Stromal cell of bone marrow (primary cell): ENCODE results near the gene ENOX1.
"Not testable (repeated sequence)": the region's sequence is repeated elsewhere in the genome, so short reads cannot be mapped to it uniquely, and the experiment has no call there.

ENCODE experiments used
- DNase-seq: peaks from one replicate; pipeline ENCODE4 v3.0.0-alpha.2; 2012; ENCODE audit warnings: low read depth

The ENOX1 gene

DNA sequence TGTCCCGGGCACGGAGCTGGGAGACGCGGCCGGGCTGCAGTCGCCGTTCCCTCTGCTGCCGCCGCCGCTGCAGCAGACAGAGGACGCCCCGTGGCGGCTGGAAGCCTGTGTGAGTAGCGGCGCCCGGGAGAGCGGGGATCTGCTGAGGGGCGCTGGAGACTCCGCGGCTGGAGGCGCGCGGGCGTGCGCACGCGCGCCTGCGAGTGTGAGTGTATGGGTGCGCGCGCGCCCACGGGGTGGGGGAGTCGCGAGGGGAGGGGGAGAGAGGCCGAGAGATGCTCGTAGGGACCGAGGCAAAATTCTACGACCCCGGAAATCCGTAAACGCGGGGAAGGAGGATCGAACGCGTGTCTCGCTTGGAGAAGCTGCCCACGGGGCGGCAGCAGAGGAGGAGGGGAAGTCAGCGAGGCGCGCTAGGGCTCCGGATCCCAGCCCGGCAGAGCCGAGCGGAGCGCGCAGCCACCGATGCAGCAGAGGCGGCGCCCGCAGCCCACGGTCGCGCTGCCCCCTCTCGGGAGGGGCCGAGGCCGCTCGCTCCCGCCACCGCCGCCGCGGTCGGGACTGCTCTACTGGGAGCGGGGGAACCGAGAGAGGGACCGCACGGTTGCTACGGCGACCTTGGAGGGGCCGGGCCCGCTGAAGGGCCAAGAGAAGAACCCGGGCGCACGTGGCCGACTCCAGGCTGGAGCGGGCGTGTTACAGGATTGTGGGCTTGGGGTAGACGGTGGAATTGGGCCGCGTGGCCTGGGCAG is at the start of gene ENOX1:
TSS of gene ENOX1 (minus strand) at position 207 of the 752 bp plus-strand sequence.
- DNase-seq, result peak; percentile 48

- DNase-seq, result no peak
These were observed 48.9 kb upstream of the ENOX1 start for GRCh38 chr13:43835701-43836100.

DNA sequence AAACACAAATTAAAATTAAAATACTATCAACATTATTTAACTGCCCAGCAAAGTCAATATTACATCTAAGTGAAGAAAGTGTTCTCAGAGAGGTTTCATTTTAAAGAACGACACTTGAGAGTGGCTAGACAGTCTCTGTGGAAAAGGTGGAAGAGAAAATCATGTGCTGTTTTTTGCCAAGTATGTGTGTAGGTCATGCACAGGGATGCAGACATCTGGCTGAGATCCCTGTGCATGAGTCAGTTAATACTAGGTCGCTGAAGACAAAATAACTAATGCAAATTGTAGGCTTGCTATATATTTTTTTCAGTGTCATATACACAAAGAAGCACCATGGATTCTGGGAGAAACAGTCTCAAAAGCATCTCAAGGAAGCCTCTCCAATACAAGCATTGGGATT is 44.3 kb upstream of the ENOX1 start:
- no peak for DNase-seq

DNA sequence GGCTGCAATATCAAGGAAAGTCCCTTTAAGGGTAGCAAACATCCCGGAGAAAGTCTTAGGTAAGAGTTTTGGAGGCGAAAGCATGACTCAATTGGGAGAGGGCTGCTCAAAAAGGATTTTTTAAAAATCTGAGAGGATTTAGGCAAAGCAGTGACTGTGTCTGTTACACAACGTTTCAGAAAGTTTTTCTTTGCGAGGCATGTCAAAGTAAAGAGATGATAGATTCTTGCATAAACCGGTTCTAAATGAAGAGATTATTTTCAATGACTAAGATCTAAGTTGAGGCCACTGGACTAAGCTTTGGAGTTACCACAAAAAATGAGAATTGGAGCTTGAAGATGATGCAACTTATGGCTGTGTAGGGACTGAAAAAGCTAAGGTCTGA is 43.7 kb upstream of the ENOX1 start:
- DNase-seq, result peak; percentile 93

DNA sequence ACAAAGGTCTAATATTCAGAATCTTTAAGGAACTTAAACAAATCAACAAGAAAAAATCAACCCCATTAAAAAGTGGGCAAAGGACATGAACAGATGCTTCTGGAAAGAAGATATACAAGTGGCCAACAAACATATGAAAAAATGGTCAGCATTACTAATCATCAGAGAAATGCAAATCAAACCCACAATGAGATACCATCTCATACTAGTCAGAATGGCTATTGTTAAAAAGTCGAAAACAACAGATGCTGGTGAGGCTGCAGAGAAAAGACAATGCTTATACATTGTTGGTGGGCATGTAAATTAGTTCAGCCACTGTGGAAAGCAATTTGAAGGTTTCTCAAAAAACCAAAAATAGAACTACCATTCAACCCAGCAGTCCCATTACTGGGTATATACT is 37.9 kb upstream of the ENOX1 start:
- not testable (repeated sequence) for DNase-seq

DNA sequence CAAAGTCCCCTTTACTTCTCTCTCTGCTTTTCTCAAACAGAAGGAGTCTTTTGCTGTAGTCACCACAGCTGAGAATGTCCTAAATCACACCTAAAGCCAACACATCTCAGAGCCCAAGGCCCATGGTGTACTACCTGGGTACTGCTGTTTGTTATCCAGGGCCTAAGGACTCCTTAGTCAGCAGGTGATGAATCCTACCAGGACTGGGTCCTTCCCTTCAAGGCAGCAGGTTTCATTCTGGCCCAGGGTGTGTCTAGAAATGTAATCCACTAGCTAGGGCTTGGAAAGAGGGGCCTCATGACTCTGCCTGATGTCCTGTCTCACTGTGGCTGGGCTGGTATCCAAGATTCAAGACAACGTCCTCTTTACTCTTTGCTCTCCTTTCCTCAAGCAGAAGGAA is 36.2 kb upstream of the ENOX1 start:
- no peak for DNase-seq

DNA sequence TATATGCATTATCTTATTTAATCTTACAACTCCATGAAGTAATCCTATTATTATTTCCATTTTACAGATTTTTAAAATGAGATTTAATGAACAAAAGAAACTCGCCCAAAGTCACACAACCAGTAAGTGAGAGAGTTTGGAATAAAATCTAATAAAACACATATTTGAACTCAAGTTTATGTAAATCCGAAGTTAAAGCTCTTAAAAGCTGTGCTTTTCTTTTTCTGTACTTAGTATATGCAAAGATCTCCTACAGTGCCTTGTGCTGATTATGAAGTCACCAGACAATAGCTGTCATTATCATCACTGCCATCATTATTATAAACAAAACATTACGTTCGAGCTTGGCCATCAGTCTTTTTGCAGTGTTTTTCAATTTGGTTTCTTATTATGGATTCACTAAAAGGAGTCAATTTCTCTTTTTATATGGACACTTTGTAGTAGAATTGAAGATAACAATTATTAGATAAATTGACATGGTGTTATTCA is 29.7 kb upstream of the ENOX1 start:
- no peak for DNase-seq

DNA sequence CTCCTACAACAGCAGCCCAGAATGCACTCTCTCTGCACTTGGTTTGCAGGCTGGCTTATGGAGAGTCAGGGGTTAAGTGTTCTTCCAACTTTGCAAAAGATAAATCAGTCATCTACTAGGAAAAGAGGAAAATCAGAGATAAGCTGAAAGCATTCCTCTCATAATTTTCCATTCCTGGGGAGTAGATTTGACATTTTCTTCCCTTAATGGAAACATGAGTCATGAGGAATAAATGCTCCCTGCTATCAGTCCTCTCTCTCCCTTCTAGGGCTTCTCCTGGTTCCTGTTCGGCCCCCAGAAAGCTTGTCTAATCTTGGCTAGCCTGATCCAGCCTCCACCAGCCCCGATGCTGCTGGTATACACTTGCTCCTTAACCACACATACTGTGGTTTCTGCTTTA is 28.4 kb upstream of the ENOX1 start:
- peak; percentile 16 for DNase-seq

GRCh38 chr13:43808676-43809075 is 21.9 kb upstream of the ENOX1 start:
- DNase-seq, result no peak

DNA sequence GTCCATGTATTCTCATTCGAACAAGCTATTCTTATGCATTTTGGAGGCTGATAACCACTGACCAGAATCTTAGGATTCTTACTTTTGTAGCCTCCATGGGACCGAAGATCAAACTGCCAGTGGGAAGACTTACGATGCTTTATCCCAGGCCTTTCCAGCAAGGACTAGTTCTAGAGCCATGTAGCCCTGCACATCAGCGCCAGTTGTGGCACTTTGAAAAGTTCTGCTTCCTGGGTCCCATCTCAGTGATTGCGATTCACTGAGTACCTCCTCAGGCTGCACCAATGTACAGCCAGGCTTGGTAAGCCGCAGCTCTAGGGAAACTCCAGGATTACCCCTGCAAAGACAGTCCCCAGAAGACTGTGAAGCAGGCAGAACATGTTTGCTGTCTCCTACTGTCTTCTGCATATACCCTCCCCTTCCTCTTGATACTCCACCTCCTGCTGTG is 18.9 kb upstream of the ENOX1 start:
- DNase-seq, result no peak

DNA sequence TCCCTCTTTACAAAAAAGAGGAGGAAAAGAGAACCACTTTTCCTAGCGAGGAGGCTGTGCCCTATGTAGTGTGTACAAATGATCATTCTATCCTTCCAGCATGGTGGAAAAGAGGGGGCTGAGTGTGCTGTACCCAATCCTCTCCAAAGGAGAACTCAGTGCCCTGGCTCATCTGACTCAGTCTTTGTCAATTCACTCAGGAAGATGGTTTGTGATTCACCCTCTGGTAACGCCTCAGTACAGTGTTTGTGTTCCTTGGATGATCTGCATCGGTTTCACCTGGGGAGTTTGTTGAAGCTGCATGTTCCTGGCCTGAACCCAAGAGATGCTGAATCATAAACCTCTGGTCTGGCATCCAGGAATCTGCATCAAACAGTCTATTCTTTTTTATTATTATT is 18.3 kb upstream of the ENOX1 start:
- DNase-seq, result peak; percentile 85

DNA sequence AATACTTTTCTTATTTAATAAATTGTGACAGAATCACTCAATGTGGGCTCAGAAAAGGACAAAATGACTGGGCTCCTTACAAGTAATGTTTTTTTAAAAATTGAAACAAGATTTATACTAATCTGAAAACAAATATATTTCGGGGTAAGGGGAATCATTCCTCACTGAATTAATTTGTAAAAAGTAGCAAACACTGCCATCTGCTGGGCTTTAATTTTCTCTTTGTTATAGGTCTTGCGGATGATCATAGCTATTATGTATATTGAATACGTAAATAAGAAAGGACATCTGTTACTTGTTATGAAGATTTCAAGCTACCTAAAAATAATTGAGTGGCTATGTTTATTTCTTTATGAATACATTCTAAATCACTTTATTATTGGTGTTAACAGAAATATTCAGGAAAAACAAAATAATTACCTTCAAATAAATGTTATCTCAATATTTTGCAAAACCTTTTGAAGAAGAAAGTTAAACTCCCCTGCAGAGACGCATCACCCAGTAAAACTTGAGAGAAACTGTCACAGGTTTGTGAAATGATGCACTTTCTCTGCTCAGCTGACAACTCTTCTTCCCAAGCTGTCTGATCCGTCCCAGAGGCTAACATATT is 17.8 kb upstream of the ENOX1 start:
- peak; percentile 54 for DNase-seq

GRCh38 chr13:43802511-43802910 is 15.7 kb upstream of the ENOX1 start:
- DNase-seq, result no peak

DNA sequence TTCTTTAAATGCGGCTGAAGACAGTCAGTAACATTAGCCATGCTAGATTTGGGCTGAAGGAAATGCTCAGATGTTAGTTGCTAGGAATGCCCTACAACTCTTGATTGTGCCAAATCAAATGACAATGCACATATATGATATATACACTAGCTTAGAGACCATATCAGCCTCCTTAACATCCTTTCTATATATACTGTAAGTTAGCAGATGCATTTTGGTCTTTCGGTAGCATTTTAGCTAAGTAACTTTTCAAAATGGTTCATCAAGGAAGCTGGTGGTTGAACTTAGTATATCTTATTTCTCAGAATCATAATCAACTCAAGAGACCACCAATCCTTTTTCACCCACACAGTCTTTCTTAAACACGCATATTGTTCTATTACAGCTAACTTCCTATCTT is 14.1 kb upstream of the ENOX1 start:
- no peak for DNase-seq

DNA sequence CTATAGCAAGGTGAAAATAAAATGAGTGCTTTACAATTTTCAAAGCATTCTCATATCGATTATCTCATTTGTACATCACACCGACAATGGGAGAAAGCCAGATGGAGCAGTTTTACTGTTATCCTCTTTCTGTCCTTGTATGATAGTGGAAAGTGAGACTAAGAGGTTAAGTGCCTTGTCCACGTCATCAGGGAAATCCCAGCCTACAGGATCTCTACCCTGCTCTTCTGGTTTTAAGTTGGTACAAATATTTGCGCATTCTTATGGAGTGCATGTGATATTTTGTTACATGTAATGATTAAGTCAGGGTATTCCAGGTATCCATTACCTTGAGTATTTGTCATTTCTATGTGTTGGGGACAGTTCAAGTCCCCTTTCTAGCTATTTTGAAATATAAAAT is 12.4 kb upstream of the ENOX1 start:
- DNase-seq, result no peak

DNA sequence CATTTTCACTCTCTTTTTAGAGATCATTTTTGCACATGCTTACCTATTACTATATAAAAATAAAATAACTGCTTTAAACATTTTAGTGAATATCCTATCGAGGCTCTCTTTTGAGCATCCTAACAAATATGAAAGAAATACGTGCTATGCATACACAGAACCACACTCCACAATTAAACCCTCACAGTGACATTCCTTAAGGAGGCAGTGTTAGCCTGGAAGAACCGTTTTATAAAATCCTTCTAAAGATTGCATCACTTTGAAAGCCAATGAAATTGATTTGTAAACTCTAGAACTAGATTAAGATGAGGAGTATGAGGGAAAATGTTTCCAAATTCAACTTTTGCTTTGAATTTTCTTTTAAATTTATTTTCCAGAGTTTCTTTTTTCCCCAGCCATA is 11.1 kb upstream of the ENOX1 start:
- DNase-seq, result no peak

DNA sequence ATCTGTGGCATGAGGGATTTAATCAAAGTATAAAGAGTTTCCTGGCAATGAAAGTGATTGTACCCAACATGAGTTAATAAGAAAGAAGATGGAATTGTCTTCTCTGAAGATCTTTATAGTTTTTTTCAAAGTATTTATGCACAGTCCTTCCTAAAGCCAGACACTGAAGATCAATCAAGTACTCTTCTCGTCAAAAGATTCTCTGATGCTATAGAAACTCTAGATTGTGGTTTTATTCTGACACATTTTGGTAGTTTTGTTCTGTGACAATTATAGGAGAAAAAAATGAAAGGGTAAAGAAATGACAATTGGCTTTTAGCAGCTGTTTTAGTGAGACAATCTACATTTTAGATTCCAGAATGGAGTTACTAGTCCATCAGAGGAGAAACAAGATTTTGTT is 10.4 kb upstream of the ENOX1 start:
- no peak for DNase-seq

GRCh38 chr13:43794416-43794815 is 7.6 kb upstream of the ENOX1 start:
- DNase-seq, result no peak

- DNase-seq, result no peak
These were observed 5.5 kb upstream of the ENOX1 start for GRCh38 chr13:43792076-43792881.

- no peak for DNase-seq
These were observed 1.2 kb upstream of the ENOX1 start for GRCh38 chr13:43787997-43788396.

GRCh38 chr13:43787518-43787891 is 733 bp upstream of the ENOX1 start:
- DNase-seq, result no peak

- DNase-seq, result no peak
These were observed 353 bp downstream of the ENOX1 start for GRCh38 chr13:43786472-43786765.
